GM04503 (cell line): ENCODE results near the gene QPRT.
"Not testable (repeated sequence)": the region's sequence is repeated elsewhere in the genome, so short reads cannot be mapped to it uniquely, and the experiment has no call there.

ENCODE experiments used
- DNase-seq: peaks from one replicate; pipeline ENCODE4 v3.0.0-alpha.2; 2012; ENCODE audit warnings: low read depth

Gene QPRT

DNA sequence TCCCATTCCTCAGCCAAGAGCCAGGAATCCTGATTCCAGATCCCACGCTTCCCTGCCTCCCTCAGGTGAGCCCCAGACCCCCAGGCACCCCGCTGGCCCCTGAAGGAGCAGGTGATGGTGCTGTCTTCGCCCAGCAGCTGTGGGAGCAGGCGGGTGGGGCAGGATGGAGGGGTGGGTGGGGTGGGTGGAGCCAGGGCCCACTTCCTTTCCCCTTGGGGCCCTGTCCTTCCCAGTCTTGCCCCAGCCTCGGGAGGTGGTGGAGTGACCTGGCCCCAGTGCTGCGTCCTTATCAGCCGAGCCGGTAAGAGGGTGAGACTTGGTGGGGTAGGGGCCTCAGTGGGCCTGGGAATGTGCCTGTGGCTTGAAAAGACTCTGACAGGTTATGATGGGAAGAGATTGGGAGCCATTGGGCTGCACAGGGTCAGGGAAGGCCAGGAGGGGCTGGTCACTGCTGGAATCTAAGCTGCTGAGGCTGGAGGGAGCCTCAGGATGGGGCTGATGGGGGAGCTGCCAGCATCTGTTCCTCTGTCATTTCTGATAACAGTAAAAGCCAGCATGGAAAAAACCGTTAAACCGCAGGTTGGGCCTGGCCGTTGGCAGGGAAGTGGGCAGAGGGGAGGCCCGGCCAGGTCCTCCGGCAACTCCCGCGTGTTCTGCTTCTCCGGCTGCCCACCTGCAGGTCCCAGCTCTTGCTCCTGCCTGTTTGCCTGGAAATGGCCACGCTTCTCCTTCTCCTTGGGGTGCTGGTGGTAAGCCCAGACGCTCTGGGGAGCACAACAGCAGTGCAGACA lies 15.8 kb upstream of the QPRT start, which contains the start of gene SPN:
Gene SPN (plus strand): TSS at position 232 of the 791 bp plus-strand sequence. CDS start 482 bp downstream, at position 714.
- DNase-seq: no peak

DNA sequence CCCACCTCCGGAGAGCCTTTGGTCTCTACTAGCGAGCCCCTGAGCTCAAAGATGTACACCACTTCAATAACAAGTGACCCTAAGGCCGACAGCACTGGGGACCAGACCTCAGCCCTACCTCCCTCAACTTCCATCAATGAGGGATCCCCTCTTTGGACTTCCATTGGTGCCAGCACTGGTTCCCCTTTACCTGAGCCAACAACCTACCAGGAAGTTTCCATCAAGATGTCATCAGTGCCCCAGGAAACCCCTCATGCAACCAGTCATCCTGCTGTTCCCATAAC lies 15.2 kb upstream of the QPRT start:
- no peak for DNase-seq

DNA sequence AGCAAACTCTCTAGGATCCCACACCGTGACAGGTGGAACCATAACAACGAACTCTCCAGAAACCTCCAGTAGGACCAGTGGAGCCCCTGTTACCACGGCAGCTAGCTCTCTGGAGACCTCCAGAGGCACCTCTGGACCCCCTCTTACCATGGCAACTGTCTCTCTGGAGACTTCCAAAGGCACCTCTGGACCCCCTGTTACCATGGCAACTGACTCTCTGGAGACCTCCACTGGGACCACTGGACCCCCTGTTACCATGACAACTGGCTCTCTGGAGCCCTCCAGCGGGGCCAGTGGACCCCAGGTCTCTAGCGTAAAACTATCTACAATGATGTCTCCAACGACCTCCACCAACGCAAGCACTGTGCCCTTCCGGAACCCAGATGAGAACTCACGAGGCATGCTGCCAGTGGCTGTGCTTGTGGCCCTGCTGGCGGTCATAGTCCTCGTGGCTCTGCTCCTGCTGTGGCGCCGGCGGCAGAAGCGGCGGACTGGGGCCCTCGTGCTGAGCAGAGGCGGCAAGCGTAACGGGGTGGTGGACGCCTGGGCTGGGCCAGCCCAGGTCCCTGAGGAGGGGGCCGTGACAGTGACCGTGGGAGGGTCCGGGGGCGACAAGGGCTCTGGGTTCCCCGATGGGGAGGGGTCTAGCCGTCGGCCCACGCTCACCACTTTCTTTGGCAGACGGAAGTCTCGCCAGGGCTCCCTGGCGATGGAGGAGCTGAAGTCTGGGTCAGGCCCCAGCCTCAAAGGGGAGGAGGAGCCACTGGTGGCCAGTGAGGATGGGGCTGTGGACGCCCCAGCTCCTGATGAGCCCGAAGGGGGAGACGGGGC lies 14.7 kb upstream of the QPRT start:
- no peak for DNase-seq

DNA sequence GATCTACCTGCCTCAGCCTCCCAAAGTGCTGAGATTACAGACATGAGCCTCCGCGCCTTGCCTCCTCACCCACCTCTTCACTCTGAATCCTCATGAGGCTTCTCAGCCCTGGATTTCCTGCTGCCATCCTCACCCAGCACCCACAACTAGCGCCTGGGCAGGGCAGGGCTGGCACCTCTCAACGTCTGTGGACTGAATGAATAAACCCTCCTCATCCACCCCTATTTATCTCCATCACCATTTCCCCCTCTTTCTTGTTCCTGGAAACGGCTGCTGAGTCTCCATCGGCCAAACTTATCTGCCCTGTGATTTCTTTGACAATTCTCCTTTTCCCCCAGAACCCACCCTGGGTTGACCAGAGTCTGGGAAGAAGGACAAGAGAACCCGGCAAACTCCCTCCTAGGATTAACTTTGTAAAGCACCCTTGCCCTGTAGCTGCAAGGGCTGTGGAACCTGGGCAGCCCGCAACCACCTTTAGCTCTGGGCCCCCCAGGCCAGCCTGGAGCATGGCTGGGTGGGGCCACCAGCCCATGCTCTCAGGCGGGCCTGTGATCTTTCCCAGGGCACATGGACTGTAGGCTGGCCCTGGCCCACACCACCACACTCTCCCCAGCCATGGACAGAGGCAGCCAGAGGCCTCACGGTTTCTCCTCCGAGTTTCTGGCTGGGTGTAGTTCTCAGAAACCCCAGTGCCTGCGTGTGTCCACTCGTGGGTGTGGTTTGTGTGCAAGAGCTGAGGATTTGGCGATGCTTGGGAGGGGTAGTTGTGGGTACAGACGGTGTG lies 13.5 kb upstream of the QPRT start:
- DNase-seq: no peak

DNA sequence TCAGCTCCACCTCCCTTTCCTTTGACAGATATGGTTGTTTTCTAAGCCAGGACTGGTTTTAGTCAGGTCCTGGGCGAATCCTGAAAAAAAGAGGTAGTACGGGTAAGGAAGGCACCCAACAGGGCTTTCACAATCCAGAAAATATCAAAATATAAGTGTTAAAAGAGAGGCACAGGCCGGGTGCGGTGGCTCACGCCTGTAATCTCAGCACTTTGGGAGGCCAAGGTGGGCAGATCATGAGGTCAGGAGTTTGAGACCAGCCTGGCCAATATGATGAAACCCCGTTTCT lies 11.7 kb upstream of the QPRT start:
- DNase-seq: not testable (repeated sequence)

DNA sequence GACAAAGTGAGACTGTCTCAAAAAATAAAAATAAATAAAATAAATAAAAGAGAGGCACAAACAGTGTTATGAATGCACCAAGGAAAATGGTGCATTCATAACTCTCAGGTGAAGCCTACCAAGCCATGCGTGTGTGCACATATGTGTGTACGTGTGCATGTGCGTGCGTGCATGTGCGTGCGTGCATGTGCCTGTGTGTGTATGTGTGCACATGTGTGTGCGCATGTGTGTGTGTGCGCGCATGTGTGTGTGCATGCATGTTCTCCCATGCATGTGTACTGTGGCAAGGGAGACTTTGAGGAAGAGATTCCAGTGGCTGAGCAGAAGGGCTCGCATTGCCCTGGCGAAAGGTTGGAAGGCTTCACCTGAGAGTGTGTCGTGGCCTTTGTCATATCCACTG lies 11.2 kb upstream of the QPRT start:
- no peak for DNase-seq

DNA sequence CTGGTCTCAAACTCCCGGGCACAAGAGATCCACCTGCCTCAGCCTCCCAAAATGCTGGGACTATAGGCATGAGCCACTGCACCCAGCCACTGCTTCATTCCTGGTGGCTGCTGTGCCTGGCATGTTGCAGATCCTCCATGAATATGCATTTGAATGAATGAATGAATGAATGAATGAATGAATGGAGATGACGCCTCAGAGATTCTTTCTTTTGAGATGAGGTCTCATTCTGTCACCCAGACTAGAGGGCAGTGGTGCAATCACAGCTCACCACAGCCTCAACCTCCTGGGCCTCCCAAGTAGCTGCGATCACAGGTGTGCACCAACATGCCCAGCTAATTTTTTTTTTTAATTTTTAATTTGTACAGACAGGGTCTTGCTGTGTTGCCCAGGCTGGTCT lies 10.7 kb upstream of the QPRT start:
- no peak for DNase-seq

DNA sequence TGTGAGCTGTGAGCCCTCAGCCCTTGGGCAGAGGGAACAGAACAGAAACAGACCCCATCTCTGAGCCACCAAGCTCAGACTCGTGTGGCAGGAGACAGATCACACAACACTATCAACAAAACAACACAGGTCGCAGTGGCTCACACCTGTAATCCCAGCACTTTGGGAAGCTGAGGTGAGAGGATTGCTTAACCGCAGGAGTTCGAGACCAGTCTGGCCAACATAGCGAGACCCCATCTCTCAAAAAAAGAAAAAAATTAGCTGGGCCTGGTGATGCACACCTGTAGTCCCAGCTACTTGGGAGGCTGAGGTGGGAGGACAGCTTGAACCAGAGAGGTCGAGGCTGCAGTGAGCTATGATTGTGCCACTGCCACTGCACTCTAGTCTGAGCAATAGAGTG lies 5.5 kb upstream of the QPRT start:
- DNase-seq: no peak

DNA sequence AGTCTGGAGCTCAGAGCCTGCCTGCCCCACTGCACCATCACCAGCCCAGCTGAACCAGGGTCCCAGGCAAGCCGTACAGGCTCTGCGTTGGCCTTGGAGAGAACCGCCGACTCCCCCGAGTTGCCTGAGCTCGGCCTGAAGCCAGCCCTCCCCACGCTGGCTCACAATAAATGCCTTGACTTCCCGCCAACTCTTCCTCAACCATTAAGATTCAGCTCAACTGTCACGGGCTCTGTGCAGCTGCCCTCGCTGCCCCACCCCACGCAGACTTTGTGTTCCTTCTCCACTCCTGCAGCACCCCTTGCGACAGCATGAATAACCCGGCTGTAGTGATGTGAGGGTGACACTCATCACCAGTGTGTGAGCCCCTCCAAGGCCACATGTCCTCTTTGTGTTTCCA lies 4.8 kb upstream of the QPRT start:
- no peak for DNase-seq

DNA sequence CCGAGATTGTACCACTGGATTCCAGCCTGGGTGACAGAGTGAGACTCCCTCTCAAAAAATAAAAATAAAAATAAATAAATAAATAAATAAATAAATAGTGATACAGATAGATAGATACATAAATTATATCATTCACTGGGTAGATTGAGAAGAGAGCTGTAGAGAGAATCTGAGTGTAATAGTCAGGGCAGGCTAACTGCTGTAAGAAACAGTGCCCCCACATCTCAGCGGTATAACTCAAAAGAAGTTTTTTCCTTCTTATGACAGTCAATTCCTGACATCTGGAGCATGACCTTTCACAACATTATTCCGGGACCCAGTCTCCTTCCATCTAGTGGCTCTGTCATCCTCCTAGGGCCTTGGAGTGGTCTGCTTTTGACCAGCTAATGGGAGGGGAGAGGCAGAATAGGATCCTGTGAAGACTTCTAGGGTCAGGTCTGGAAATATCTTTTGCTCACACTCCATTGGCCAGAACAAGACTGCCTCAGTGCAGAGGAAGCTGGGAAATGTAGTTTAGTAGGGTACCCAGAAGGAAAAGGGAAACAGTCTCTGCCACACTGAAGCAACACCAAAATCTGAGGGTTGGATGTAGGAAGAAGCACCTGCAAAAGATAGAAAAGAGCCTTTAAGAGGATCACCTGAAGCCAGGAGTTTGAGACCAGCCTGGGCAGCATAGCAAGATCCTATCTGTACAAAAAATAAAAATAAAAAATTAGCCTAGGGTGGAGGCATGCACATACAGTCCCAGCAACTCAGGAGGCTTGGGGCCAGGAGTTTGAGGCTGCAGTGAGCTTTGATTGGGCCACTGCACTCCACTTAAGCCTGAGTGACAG lies 3.0 kb upstream of the QPRT start:
- DNase-seq: no peak

DNA sequence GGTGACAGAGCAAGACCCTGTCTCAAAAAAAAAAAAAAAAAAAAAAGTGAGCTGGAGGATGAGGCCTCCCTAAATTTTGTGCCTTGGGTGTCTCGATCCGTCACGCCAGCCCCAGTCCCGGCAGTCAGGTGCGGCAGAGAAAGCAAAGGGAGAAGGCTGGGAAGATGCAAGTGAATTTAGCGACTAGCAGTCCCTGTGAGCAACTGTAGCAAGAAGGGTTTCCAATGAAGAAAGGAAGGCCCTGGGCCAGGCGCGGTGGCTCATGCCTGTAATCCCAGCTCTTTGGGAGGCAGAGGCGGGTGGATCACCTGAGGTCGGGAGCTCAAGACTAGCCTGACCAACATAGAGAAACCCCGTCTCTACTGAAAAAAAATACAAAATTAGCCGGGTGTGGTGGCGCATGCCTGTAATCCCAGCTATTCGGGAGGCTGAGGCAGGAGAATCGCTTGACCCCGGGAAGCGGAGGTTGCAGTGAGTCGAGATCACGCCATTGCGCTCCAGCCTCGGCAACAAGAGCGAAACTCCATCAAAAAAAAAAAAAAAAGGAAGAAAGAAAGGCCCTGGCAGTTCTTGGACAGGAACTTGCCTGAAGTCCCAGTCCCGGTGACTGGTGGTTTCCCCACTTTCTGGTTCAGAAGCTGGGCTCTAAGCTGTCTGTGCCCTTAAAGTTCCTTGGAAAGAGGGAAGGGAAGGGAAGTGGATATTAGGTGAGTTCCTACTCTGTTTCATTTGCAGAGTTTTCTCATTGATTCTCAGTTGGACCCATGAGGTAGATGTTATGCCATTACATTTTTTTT lies 1.8 kb upstream of the QPRT start:
- no peak for DNase-seq

DNA sequence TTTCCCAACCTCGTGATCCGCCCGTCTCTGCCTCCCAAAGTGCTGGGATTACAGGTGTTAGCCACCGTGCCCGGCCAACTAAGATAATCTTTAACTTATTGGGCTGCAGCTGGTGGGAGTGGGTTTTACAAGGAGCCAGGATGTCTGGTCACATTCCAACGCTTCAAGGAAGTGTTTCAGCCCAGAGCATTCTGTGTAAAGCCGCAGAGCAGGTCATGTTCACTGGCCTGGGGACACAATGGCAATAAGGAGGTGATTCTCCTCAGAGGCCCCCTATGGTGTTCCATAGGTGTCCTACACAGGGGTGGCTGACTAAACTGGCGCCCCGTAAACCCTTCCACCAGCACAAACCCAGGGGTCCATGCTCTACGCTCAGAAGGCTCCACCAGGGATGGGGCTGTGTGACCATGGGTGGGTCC lies 1.2 kb downstream of the QPRT start:
- DNase-seq: no peak

DNA sequence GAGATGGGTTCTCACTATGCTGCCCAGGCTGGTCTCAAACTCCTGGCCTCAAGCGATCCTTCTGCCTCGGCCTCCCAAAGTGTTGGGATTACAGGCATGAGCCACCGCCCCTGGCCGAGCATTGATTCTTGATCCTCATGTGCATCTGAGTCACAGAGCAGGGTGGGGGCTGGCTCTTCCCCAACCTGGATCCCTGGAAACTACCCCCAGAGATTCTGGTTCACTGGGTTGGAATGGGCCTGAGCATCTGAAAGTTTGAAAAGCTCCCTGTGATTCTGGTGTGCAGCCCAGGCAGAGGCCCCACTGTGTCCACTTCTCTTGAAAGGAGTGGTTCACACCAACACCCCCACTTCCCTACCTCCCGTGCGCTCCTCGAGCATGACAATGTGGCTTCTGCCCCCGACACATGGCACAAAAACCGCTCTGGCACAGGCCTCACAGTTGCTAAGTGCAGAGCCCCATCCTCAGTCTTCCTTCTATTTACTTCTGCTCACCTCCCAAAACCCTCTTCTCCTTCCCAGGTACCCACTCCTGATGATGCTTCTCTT lies 4.6 kb downstream of the QPRT start:
- DNase-seq: no peak

DNA sequence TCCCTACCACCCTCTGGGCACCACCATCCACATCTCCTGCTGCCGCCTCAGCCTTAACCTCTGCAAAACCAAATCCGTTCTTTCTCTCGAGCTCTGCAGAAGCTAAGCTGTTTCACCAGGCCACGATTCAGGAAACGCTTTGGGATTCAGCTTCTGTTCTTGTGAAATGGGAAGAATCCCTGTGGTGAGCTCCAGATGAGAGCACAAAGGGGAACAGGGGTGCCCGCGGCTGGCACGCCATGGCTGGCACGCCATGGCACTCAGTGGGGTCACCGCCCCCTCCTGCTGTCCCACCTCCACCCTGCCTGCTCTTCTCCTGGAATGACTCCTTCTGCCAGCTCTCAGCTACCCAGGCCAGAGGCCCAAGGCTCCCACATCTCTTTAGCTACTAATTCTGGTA lies 5.7 kb downstream of the QPRT start:
- DNase-seq: no peak

DNA sequence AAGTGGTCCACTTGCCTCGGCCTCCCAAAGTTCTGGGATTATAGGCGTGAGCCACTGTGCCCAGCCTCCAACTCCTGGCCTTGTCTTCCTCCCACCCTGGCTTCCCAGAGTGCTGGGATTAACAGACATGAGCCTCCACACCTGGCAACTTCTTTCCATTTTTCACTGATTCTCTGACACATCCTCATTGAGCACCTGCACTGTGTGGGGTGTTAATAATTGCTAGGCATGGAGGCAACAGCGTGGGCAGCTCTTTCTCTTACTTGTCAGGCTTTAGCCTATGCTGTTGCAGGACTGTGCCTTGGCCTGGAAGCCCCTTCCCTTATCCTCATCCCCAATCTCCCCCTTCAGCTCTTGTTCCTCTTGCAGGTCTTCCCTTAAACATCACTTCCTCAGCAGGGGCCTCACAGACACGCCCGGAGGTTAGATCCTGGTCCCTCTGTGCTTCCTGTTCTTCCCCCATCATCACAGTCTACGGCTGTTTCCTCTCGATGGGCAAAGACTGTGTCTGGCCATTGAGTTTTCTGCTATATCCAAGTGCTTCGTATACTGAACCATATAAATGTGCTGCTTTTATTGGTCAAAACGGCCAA lies 7.9 kb downstream of the QPRT start:
- no peak for DNase-seq

DNA sequence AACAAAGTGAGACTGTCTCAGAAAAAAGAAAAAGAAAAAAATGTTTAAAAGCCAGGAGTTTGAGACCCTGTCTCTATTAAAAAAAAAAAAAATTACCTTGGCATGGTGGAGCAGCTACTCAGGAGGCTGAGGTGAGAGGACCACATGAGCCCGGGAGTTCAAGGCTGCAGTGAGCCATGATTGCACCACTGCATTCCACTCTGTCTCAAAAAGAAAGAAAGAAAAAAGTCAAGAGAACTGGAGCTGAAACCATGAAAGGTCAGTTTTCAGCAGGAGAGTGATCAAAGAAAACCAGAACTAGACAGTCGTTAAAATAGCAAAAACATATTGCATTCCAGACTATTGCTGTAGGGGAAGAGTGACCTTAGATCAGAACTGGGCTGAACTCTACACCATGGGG lies 8.8 kb downstream of the QPRT start:
- DNase-seq: no peak

DNA sequence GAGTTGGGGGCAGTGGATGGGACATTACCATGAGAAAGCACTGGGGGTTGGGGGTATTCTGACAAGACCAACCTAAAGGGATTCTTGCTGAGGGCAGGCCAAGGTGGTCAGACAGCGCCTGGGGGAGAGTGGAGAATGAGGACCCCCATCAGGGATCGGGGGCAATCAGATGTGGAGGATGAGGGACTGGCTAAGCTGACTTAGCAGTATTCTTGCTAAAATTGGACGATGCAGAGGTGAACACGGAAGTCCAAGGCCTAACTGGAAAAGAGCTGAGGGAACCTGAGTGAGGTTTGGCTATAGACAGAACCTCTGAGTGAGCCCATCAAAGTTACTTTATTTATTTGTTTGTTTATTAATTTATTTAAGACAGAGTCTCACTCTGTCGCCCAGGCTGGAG lies 9.2 kb downstream of the QPRT start:
- no peak for DNase-seq

DNA sequence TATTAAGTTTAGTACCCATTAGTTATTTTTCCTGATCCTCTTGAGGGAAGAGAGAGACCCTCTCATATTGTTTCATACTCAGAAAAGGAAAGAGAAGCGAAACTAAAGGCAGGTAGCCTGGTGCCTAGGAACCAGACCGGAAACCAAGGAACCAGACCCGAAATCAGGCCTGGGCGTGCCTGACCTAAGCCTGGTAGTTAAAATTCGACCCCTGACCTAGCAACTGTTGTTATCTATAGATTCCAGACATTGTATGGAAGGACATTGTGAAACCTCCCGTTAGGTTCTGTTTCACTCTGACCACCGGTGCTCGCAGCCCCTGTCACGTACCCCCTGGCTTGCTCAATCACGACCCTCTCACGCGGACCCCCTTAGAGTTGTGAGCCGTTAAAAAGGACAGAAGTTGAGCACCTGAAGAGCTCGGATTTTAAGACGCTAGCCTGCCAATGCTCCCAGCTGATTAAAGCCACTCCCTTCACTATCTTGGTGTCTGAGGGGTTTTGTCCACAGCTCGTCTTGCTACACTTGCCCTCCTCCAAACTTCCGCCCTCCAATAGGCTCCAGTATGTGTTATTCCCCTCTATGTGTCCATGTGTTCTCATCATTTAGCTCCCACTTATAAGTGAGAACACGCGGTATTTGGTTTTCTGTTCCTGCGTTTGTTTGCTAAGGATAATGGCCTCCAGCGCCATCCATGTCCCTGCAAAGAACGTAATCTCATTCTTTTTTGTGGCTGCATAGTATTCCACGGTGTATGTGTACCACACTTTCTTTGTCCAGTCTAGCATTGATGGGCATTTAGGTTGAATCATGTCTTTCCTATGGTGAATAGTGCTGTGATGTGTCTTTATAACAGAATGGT lies 10.7 kb downstream of the QPRT start:
- DNase-seq: not testable (repeated sequence)

DNA sequence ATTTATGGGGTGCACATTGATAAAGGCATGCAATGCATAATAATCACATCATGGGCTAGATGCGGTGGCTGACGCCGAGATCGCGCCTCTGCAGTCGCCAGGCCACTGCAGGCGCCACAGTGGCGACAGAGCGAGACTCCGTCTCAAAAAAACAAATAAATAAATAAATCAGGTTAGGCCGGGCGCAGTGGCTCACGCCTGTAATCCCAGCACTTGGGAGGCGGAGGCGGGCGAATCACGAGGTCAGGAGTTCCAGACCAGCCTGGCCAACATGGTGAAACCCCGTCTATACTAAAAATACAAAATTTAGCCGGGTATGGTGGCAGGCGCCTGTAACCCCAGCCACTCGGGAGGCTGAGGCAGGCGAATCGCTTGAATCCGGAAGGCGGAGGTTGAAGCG lies 13.6 kb downstream of the QPRT start:
- not testable (repeated sequence) for DNase-seq
